Liver (tissue), 9 donors: ENCODE data around the gene KIF21B. TPM values are rescaled to one million over a fixed set of nuclear protein-coding genes. Genes with fewer than 3 reads are reported as not detected.
A peak's percentile ranks its signal among the peaks of the same experiment; 100 is the strongest.

Experiments used
- DNase-seq: peaks from one replicate; pipeline ENCODE4 v3.0.0-alpha.2; 2017; ENCODE audit warnings: low spot score
- H3K27ac ChIP-seq, 2 donors: one replicate each; pipeline ENCODE4 v1.7.0; 2013; ENCODE audit warnings: inconsistent platforms in 2 of 2, low read length in 2 of 2, control low read depth in 1 of 2, low read depth in 1 of 2, mild to moderate bottlenecking in 1 of 2
- H3K27me3 ChIP-seq, 4 donors: one replicate each; pipeline versions ENCODE4 v1.6.1 to v1.7.0; 2013; ENCODE audit warnings: low read length in 3 of 4, inconsistent platforms in 1 of 4, mild to moderate bottlenecking in 1 of 4, moderate library complexity in 1 of 4; ENCODE audit not compliant: control insufficient read depth in 4 of 4, insufficient read depth in 4 of 4
- H3K36me3 ChIP-seq, 4 donors: one replicate each; pipeline versions ENCODE4 v1.6.1 to v1.7.0; 2013; ENCODE audit warnings: low read length in 3 of 4, mild to moderate bottlenecking in 3 of 4, low read depth in 1 of 4, moderate library complexity in 1 of 4; ENCODE audit not compliant: control insufficient read depth in 4 of 4, insufficient read depth in 3 of 4
- H3K4me1 ChIP-seq, 4 donors: one replicate each; pipeline versions ENCODE4 v1.6.1 to v1.7.0; 2013; ENCODE audit warnings: low read length in 3 of 4, mild to moderate bottlenecking in 3 of 4, moderate library complexity in 1 of 4; ENCODE audit not compliant: control insufficient read depth in 4 of 4, insufficient read depth in 4 of 4
- H3K4me3 ChIP-seq, 3 donors: one replicate each; pipeline versions ENCODE4 v1.6.1 to v1.7.0; 2013; ENCODE audit warnings: low read length in 3 of 3, control low read depth in 1 of 3, low read depth in 1 of 3, mild to moderate bottlenecking in 1 of 3
- H3K9ac ChIP-seq, 2 donors: one replicate each; pipeline ENCODE4 v1.7.0; 2013; ENCODE audit warnings: low read length in 2 of 2, mild to moderate bottlenecking in 2 of 2, moderate library complexity in 2 of 2, control low read depth in 1 of 2, low read depth in 1 of 2
- H3K9me3 ChIP-seq, 4 donors: one replicate each; pipeline versions ENCODE4 v1.6.1 to v1.7.0; 2013; ENCODE audit warnings: low read length in 3 of 4; ENCODE audit not compliant: control insufficient read depth in 4 of 4
- EGR1 ChIP-seq, 2 donors: IDR thresholded peaks; 2 replicates each; pipeline ENCODE4 v1.6.1; 2016 to 2018; ENCODE audit warnings: antibody characterized with exemption in 2 of 2, low read depth in 2 of 2
- FOXA1 ChIP-seq: IDR thresholded peaks from 2 replicates; pipeline ENCODE4 v1.6.1; 2016; ENCODE audit warnings: antibody characterized with exemption
- FOXA2 ChIP-seq: IDR thresholded peaks from 2 replicates; pipeline ENCODE4 v1.6.1; 2016; ENCODE audit warnings: antibody characterized with exemption
- GABPA ChIP-seq, 2 donors: IDR thresholded peaks in 1 of 2; conservative IDR thresholded peaks in 1 of 2; 2 replicates each; pipeline ENCODE4 v1.6.1; 2016; ENCODE audit warnings: antibody characterized with exemption in 2 of 2, mild to moderate bottlenecking in 1 of 2, moderate library complexity in 1 of 2
- HNF4A ChIP-seq, 2 donors: conservative IDR thresholded peaks; 2 replicates each; pipeline ENCODE4 v1.6.1; 2016; ENCODE audit warnings: antibody characterized with exemption in 2 of 2, mild to moderate bottlenecking in 2 of 2
- HNF4G ChIP-seq: IDR thresholded peaks from 2 replicates; pipeline ENCODE4 v1.6.1; 2016; ENCODE audit warnings: antibody characterized with exemption
- JUND ChIP-seq, 2 donors: IDR thresholded peaks; 2 replicates each; pipeline ENCODE4 v1.6.1; 2016; ENCODE audit warnings: antibody characterized with exemption in 2 of 2
- NR2F2 ChIP-seq: IDR thresholded peaks from 2 replicates; pipeline ENCODE4 v1.6.1; 2016; ENCODE audit warnings: antibody characterized with exemption
- RAD21 ChIP-seq, 2 donors: IDR thresholded peaks; 2 replicates each; pipeline ENCODE4 v1.6.1; 2016; ENCODE audit warnings: antibody characterized with exemption in 2 of 2, mild to moderate bottlenecking in 2 of 2
- RXRA ChIP-seq, 2 donors: IDR thresholded peaks; 2 replicates each; pipeline ENCODE4 v1.6.1; 2017 to 2018; ENCODE audit warnings: antibody characterized with exemption in 2 of 2, mild to moderate bottlenecking in 1 of 2
- SP1 ChIP-seq: IDR thresholded peaks from 2 replicates; pipeline ENCODE4 v1.6.1; 2018; ENCODE audit warnings: antibody characterized with exemption, mild to moderate bottlenecking
- TAF1 ChIP-seq: conservative IDR thresholded peaks from 2 replicates; pipeline ENCODE4 v1.6.1; 2016; ENCODE audit warnings: antibody characterized with exemption, mild to moderate bottlenecking
- YY1 ChIP-seq: IDR thresholded peaks from 2 replicates; pipeline ENCODE4 v1.6.1; 2016; ENCODE audit warnings: antibody characterized with exemption, mild to moderate bottlenecking
- WGBS: extraction: QIAGEN DNeasy Blood & Tissue Kit; methylation state at CpG from one replicate; pipeline ENCODE4 v1.1.7; 2013; 5-methylcytosine and 5-hydroxymethylcytosine counted together
- polyA plus RNA-seq, 2 donors: library from polyadenylated mRNA; stranded (reverse) in 1 of 2; unstranded in 1 of 2; fragments of 200-250 nt in 1 of 2; fragments of >200 nt in 1 of 2; fragmentation: Nextera tagmentation in 1 of 2; extraction: Ambion mirVana in 1 of 2; gene quantifications; one replicate each; pipeline versions ENCODE4 v1.2.1 to v1.2.3, GENCODE V29; 2013 to 2015
- total RNA-seq, 2 donors: library from RNA; depleted of rRNA; stranded (reverse); fragments of >200 nt; gene quantifications; one replicate each; pipeline ENCODE4 v1.2.3, GENCODE V29; 2014
- TF ChIP-seq, protein P1 (sequence below): fragments of 150-350 bp; IDR thresholded peaks from 2 replicates; pipeline ENCODE4 v1.5.1; 2017; ENCODE audit warnings: improper control_type of control experiment, low read depth, low read length; ENCODE audit not compliant: missing input control
- TF ChIP-seq, protein P2 (sequence below): IDR thresholded peaks from 2 replicates; pipeline ENCODE4 v1.6.1; 2016; ENCODE audit warnings: antibody characterized with exemption
- TF ChIP-seq, protein P3 (sequence below): IDR thresholded peaks from 2 replicates; pipeline ENCODE4 v1.6.1; 2016; ENCODE audit warnings: antibody characterized with exemption
- TF ChIP-seq, protein P4 (sequence below): IDR thresholded peaks from 2 replicates; pipeline ENCODE4 v1.6.1; 2016; ENCODE audit warnings: antibody characterized with exemption
- donor health status: healthy.
- donor health status: healthy.
- donor health status: healthy.
- donor health status: healthy.
- donor health status: healthy.

The KIF21B gene
- total and polyA plus RNA-seq, 4 donors = 0.42 to 1.9 (median 1.0) TPM

DNA sequence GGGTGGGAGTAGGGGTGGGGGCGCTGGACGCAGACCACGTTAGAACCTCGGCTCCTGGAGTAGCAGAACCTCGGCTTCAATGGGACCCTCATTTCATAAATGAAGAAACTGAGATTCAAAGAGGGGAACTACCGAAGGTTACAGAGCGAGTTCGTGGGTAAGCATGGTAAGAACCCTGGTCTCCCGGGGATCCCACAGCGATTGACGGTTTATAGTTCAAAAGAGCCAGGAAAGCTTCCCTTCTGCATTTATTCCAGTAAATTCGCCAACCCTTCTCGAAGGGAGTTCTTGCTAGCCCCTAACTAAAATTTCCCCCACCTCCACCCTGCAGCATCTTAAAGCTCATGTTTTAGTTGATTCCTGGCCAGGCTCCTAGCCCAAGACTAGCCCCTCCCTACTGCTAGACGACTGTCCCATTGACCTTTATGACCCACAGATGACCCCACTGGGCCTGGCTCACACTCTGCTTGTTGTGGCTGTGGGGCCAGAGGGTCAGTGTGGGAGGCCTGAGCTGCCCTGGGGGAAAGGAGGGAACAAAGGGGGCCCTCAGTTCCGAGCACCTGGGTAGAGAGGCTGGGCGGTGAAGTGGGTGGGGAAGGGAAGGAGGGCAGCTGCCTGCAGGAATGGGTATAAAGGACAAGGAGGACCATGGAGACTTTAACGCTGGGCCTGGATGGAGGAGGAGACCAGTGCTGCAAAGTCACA lies 558 bp upstream of the KIF21B start:
- Histone ChIP-seq H3K4me1 (peaks cover 4 to 24% (median 15%) of the 10 kb centered on the region in 4 donors), H3K4me3 (peak overlapping the region in 1 of 3 donors; percentile 60), H3K27me3 (no peaks in the 10 kb centered on the region), H3K9ac (no peak overlapping the region), H3K27ac (no peak overlapping the region), H3K36me3 (no peaks in the 10 kb centered on the region), H3K9me3 (no peaks in the 10 kb centered on the region)
- no peak for DNase-seq
- WGBS = 47% methylated on average over 17 of the region's 17 CpGs
- peak; percentile 11 for TF ChIP-seq SP1
- TF ChIP-seq HNF4A (conservative IDR thresholded peaks at IDR 0.05) = peak in 1 of 2 donors; percentile 32
- TF ChIP-seq, protein P1, sequence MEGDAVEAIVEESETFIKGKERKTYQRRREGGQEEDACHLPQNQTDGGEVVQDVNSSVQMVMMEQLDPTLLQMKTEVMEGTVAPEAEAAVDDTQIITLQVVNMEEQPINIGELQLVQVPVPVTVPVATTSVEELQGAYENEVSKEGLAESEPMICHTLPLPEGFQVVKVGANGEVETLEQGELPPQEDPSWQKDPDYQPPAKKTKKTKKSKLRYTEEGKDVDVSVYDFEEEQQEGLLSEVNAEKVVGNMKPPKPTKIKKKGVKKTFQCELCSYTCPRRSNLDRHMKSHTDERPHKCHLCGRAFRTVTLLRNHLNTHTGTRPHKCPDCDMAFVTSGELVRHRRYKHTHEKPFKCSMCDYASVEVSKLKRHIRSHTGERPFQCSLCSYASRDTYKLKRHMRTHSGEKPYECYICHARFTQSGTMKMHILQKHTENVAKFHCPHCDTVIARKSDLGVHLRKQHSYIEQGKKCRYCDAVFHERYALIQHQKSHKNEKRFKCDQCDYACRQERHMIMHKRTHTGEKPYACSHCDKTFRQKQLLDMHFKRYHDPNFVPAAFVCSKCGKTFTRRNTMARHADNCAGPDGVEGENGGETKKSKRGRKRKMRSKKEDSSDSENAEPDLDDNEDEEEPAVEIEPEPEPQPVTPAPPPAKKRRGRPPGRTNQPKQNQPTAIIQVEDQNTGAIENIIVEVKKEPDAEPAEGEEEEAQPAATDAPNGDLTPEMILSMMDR = no peak
- peak in 1 of 2 donors; percentile 83 for TF ChIP-seq RXRA (IDR thresholded peaks at IDR 0.05)
- peak; percentile 65 for TF ChIP-seq NR2F2

DNA sequence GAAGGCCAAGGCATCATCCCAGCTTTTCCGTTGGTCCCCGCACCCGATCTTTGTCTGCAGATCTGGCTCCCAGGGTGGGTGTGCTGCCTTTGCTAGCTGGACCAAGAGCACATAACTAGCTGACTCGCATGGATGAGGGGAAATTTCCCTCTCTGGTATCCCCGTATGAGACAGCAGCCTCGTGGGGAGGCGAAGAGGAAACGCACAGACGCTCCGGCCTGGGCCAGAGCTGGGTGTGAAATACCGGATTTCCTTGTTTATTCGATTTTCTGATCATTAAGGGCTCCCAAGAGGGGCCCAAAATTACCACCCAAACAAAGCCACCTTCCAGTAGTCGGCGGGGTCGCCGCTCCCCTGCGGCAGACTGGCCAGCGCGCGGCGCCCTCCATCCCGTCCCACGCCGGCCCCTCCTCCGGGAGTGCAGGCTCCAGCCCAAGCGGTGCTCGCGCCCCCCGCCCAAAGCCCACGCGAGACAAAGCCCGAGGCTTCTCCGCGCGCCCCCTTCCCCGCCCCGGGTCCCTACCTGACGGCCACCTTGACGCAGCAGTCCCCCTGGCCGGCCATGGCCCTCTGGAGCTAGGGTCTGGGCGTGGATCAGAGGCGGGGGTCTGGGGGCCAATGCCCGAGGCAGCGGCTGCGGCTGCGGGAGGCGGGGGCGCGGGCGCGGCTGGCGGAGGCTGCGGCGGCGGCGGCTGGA lies 546 bp downstream of the KIF21B start:
- no peaks in the 10 kb centered on the region for H3K9me3 ChIP-seq
- H3K9ac ChIP-seq = peak overlapping the region; percentile 18 to 36
- peak overlapping the region in 1 of 2 donors; percentile 33 for H3K27ac ChIP-seq
- H3K27me3 ChIP-seq = no peaks in the 10 kb centered on the region
- peaks cover 4 to 24% (median 14%) of the 10 kb centered on the region in 4 donors for H3K4me1 ChIP-seq
- H3K4me3 ChIP-seq = peak overlapping the region in 2 of 3 donors; percentile 34 to 60
- H3K36me3 ChIP-seq = no peaks in the 10 kb centered on the region
- WGBS = 11% methylated on average over 56 of the region's 56 CpGs
- no peak for DNase-seq
- TF ChIP-seq, protein P1 = no peak

DNA sequence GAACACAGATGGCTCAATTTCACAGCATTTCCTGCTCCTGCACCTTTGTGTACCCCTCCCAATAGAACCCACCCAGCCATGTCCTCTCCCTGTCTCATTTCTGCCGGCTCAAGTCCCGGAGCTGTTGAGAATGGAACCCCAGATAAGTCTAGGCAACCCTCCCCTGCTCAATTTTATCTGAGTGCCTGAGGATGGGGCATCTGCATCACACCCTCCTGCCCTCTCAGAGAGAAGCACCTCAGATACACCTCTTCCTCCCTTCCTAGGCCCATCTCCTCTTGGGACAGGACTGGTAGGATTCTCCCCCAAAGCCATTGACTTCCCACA lies 1.1 kb downstream of the KIF21B start:
- no peak for DNase-seq
- peak overlapping the region in 2 of 3 donors; percentile 34 to 60 for H3K4me3 ChIP-seq
- H3K9me3 ChIP-seq = no peaks in the 10 kb centered on the region
- peaks cover 4 to 27% (median 14%) of the 10 kb centered on the region in 4 donors for H3K4me1 ChIP-seq
- peak overlapping the region; percentile 18 to 36 for H3K9ac ChIP-seq
- peak overlapping the region in 1 of 2 donors; percentile 7 for H3K27ac ChIP-seq
- H3K36me3 ChIP-seq = no peaks in the 10 kb centered on the region
- no peaks in the 10 kb centered on the region for H3K27me3 ChIP-seq
- TF ChIP-seq EGR1 (IDR thresholded peaks at IDR 0.05; ENCODE audit: low read depth in 2 of 2) = no peak
- no peak for TF ChIP-seq HNF4A (conservative IDR thresholded peaks at IDR 0.05)
- TF ChIP-seq, protein P2, sequence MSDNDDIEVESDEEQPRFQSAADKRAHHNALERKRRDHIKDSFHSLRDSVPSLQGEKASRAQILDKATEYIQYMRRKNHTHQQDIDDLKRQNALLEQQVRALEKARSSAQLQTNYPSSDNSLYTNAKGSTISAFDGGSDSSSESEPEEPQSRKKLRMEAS = no peak
- TF ChIP-seq, protein P3, sequence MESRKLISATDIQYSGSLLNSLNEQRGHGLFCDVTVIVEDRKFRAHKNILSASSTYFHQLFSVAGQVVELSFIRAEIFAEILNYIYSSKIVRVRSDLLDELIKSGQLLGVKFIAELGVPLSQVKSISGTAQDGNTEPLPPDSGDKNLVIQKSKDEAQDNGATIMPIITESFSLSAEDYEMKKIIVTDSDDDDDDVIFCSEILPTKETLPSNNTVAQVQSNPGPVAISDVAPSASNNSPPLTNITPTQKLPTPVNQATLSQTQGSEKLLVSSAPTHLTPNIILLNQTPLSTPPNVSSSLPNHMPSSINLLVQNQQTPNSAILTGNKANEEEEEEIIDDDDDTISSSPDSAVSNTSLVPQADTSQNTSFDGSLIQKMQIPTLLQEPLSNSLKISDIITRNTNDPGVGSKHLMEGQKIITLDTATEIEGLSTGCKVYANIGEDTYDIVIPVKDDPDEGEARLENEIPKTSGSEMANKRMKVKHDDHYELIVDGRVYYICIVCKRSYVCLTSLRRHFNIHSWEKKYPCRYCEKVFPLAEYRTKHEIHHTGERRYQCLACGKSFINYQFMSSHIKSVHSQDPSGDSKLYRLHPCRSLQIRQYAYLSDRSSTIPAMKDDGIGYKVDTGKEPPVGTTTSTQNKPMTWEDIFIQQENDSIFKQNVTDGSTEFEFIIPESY = no peak
- no peak for TF ChIP-seq GABPA (IDR thresholded peaks at IDR 0.05 in 1 of 2, conservative IDR thresholded peaks at IDR 0.05 in 1 of 2)
- TF ChIP-seq HNF4G = no peak
- TF ChIP-seq JUND (IDR thresholded peaks at IDR 0.05) = no peak
- TF ChIP-seq, protein P1 = no peak
- no peak for TF ChIP-seq YY1
- no peak for TF ChIP-seq FOXA2
- TF ChIP-seq NR2F2 = no peak
- TF ChIP-seq, protein P4, sequence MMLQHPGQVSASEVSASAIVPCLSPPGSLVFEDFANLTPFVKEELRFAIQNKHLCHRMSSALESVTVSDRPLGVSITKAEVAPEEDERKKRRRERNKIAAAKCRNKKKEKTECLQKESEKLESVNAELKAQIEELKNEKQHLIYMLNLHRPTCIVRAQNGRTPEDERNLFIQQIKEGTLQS = no peak
- TF ChIP-seq RXRA (IDR thresholded peaks at IDR 0.05) = no peak
- TF ChIP-seq FOXA1 = no peak
- TF ChIP-seq RAD21 (IDR thresholded peaks at IDR 0.05) = no peak
- no peak for TF ChIP-seq TAF1
- TF ChIP-seq SP1 = no peak
- WGBS = 80% methylated on average over 2 of the region's 2 CpGs
